Measurements from ENCODE around the gene HECTD2. TPM values are rescaled to one million over a fixed set of nuclear protein-coding genes. Genes with fewer than 3 reads are reported as not detected.

The HECTD2 gene
- total and polyA plus RNA-seq, 2 of the 8 experiments (the other 6 are each of a cell fraction or from before 2014, with no cell fraction given) = 5.7 to 11.9 TPM

GRCh38 chr10:91562839-91563581 is 152.9 kb downstream of the HECTD2 start:
- no peak overlapping the region for H2BK5ac ChIP-seq (ENCODE audit: low read depth, low read length)
- H3K27me3 ChIP-seq (replicated peaks in 1 of 4; ENCODE audit: control insufficient read depth in 3 of 4, extremely low read depth in 1 of 4, insufficient read depth in 3 of 4, low read length in 3 of 4) = no peaks in the 10 kb centered on the region
- DNase-seq (ENCODE audit: low read depth in 1 of 2, low spot score in 2 of 2) (no peak), FAIRE-seq (no peak)
- H4K91ac ChIP-seq (replicated peaks; ENCODE audit: insufficient read length, low read length) = no peak overlapping the region
- POLR2A ChIA-PET (ENCODE audit: partially characterized antibody) = no interaction called here
- no peak overlapping the region for H2BK120ac ChIP-seq (replicated peaks; ENCODE audit: low read depth, low read length)
- H2AK5ac ChIP-seq (ENCODE audit: low read depth, low read length) = no peak overlapping the region
- no peak overlapping the region for H3K4me3 ChIP-seq (ENCODE audit: extremely low read depth in 1 of 4, insufficient read depth in 2 of 4, low read depth in 3 of 4, low read length in 4 of 4)
- no peak overlapping the region for H3K4me2 ChIP-seq (ENCODE audit: insufficient read depth in 1 of 2, low read depth in 2 of 2, low read length in 2 of 2)
- H3K36me3 ChIP-seq (ENCODE audit: control insufficient read depth in 2 of 4, insufficient read depth in 4 of 4, low read length in 3 of 4) = no peaks in the 10 kb centered on the region
- no peak overlapping the region for H3K27ac ChIP-seq (ENCODE audit: low read depth, low read length)
- no peak overlapping the region for H2BK12ac ChIP-seq (ENCODE audit: low read depth, low read length)
- H4K5ac ChIP-seq (ENCODE audit: insufficient read length, low read depth, low read length) = no peak overlapping the region
- peaks cover 6 to 9% of the 10 kb centered on the region in 2 experiments; a peak in 2 of 4 replicates for H3K9me3 ChIP-seq (ENCODE audit: insufficient read depth in 2 of 2, low read depth in 1 of 2, low read length in 1 of 2)
- no peaks in the 10 kb centered on the region for H3K23me2 ChIP-seq (ENCODE audit: low read depth, low read length)
- no peak overlapping the region for H2AFZ ChIP-seq (ENCODE audit: low read length)
- no peak overlapping the region for H3K23ac ChIP-seq (ENCODE audit: insufficient read length)
- 91% methylated on average over 2 of the region's 2 CpGs; no CpG with 5 or more reads in 1 of the 2 experiments for WGBS, 2 experiments (ENCODE audit: extremely low coverage in 1 of 2, insufficient coverage in 1 of 2, insufficient read length in 1 of 2, insufficient replicate concordance in 2 of 2, low coverage in 1 of 2, low lambda C conversion rate in 2 of 2, missing lambda C conversion rate in 1 of 2)
- H2BK15ac ChIP-seq (ENCODE audit: low read length) = no peak overlapping the region
- no peak overlapping the region for H4K8ac ChIP-seq (ENCODE audit: extremely low read depth, insufficient read depth, low read length)
- CTCF ChIA-PET (ENCODE audit: partially characterized antibody) = interaction anchor here (1.0 to 1.8 kb wide), 4 partner anchors 11 to 131 kb away, joined by 3 to 6 read pairs (median 4); partner anchors contain the start of gene PPP1R3C
- H3K56ac ChIP-seq (replicated peaks; ENCODE audit: insufficient read length, low read depth, low read length) = no peak overlapping the region
- no peak overlapping the region for H3K18ac ChIP-seq (ENCODE audit: extremely low read depth, low read length)
- H3K79me1 ChIP-seq (ENCODE audit: low read depth, low read length) = no peaks in the 10 kb centered on the region
- no peak overlapping the region for H3K9ac ChIP-seq (replicated peaks in 1 of 4; ENCODE audit: extremely low read depth in 1 of 4, low read depth in 3 of 4, low read length in 3 of 4)
- H3K14ac ChIP-seq (ENCODE audit: insufficient read length) = no peak overlapping the region
- H4K20me1 ChIP-seq (replicated peaks in 1 of 2; ENCODE audit: control insufficient read depth in 1 of 2, insufficient read depth in 2 of 2, low read length in 2 of 2) = no peaks in the 10 kb centered on the region
- H3K4ac ChIP-seq (replicated peaks; ENCODE audit: insufficient read length, low read depth, low read length) = no peak overlapping the region
- H2BK20ac ChIP-seq (ENCODE audit: low read length) = no peak overlapping the region
- no peaks in the 10 kb centered on the region for H3K4me1 ChIP-seq (replicated peaks in 1 of 4; ENCODE audit: control insufficient read depth in 3 of 4, insufficient read depth in 4 of 4, low read length in 3 of 4)
- no peaks in the 10 kb centered on the region for H3K79me2 ChIP-seq (ENCODE audit: control insufficient read depth in 1 of 2, insufficient read depth in 2 of 2, low read length in 2 of 2)
- TF ChIP-seq GTF2F1 (IDR thresholded peaks at IDR 0.05; ENCODE audit: borderline replicate concordance, low read depth, low read length) = no peak
- TF ChIP-seq KDM1A (IDR thresholded peaks at IDR 0.05; ENCODE audit: borderline replicate concordance, low read length) = no peak
- no peak for TF ChIP-seq TCF12 (IDR thresholded peaks at IDR 0.05; ENCODE audit: low read depth, low read length)
- TF ChIP-seq TBP (IDR thresholded peaks at IDR 0.05; ENCODE audit: low read depth, low read length) = no peak
- TF ChIP-seq, protein P1, sequence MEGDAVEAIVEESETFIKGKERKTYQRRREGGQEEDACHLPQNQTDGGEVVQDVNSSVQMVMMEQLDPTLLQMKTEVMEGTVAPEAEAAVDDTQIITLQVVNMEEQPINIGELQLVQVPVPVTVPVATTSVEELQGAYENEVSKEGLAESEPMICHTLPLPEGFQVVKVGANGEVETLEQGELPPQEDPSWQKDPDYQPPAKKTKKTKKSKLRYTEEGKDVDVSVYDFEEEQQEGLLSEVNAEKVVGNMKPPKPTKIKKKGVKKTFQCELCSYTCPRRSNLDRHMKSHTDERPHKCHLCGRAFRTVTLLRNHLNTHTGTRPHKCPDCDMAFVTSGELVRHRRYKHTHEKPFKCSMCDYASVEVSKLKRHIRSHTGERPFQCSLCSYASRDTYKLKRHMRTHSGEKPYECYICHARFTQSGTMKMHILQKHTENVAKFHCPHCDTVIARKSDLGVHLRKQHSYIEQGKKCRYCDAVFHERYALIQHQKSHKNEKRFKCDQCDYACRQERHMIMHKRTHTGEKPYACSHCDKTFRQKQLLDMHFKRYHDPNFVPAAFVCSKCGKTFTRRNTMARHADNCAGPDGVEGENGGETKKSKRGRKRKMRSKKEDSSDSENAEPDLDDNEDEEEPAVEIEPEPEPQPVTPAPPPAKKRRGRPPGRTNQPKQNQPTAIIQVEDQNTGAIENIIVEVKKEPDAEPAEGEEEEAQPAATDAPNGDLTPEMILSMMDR (IDR thresholded peaks at IDR 0.05; ENCODE audit: control extremely low read depth in 1 of 3, insufficient read depth in 1 of 3, low read depth in 1 of 3, low read length in 3 of 3) = no peak

All from H1 (cell line).